K562 (cell line): ENCODE measurements around the gene DPYSL4. TPM values are rescaled to one million over a fixed set of nuclear protein-coding genes. Genes with fewer than 3 reads are reported as not detected.

Source experiments
- ATAC-seq: fragments of 200-7000 bp; cut with Tn5 transposase; 3 replicates; pipeline ENCODE4 v1.9.1; 2020; ENCODE audit warnings: moderate library complexity
- BruUV-seq: library from RNA; stranded (reverse); fragments of 400-500 nt; replicated peaks from 2 replicates; lab custom pipeline; 2021; lab: Mats Ljungman, UMichigan
- CTCF ChIA-PET: fragments of 300-600 bp; formaldehyde crosslinking; extraction: SDS; loops from one replicate; lab custom pipeline; 2021; ENCODE audit warnings: low intra/inter-chr PET ratio; lab: Yijun Ruan, JAX
- POLR2A ChIA-PET: fragments of 300-600, 350-650 bp; sonication (Branson Sonifier 250); formaldehyde crosslinking; extraction: SDS; loops from one replicate; lab custom pipeline; 2021; ENCODE audit warnings: antibody characterized with exemption, inconsistent platforms; lab: Yijun Ruan, JAX
- DNase-seq, 4 experiments: peaks; one replicate each; pipeline versions ENCODE4 v3.0.0 to v3.0.0-alpha.2; 2011 to 2018; ENCODE audit warnings: low spot score in 3 of 4, mixed read lengths in 3 of 4; ENCODE audit errors: extremely low read depth in 1 of 4
- FAIRE-seq: peaks from 2 replicates; lab custom pipeline; 2011; peaks lifted over from hg19 to GRCh38; lab: Jason Lieb, UNC
- H2AFZ ChIP-seq: 2 replicates; pipeline ENCODE4 v1.6.0; 2011; ENCODE audit warnings: low read depth, low read length, control low read depth, inconsistent platforms
- H3K27ac ChIP-seq: fragments of 200-600 bp; 3 replicates; pipeline ENCODE4 v1.8.0; 2011; ENCODE audit warnings: low read depth, mild to moderate bottlenecking, control low read depth, inconsistent platforms, low read length, moderate library complexity, mixed read lengths; ENCODE audit errors: extremely low read depth
- H3K27me3 ChIP-seq, 2 experiments: fragments of 300-600 bp in 1 of 2; 2 replicates in 1 of 2; 3 replicates in 1 of 2; pipeline versions ENCODE4 v1.6.0 to v1.8.0; 2011; ENCODE audit warnings: inconsistent platforms in 2 of 2, low read length in 2 of 2, mild to moderate bottlenecking in 1 of 2, mixed read lengths in 1 of 2, moderate library complexity in 1 of 2; ENCODE audit not compliant: control insufficient read depth in 2 of 2, insufficient read depth in 2 of 2
- H3K36me3 ChIP-seq: fragments of 300-600 bp; 3 replicates; pipeline ENCODE4 v1.8.0; 2011; ENCODE audit warnings: mild to moderate bottlenecking, low read length, inconsistent platforms; ENCODE audit not compliant: control insufficient read depth, insufficient read depth
- H3K4me1 ChIP-seq, 2 experiments: fragments of 200-600 bp in 1 of 2; replicated peaks in 1 of 2; 2 replicates in 1 of 2; 3 replicates in 1 of 2; pipeline versions ENCODE4 v1.5.1 to v1.8.0; 2011; ENCODE audit warnings: inconsistent platforms in 2 of 2, low read length in 2 of 2, mild to moderate bottlenecking in 1 of 2, mixed read lengths in 1 of 2, moderate library complexity in 1 of 2; ENCODE audit not compliant: control insufficient read depth in 2 of 2, insufficient read depth in 2 of 2
- H3K4me2 ChIP-seq: 2 replicates; pipeline ENCODE4 v1.6.1; 2011; ENCODE audit warnings: low read length, control low read depth, inconsistent platforms, mixed read lengths; ENCODE audit not compliant: insufficient read depth
- H3K4me3 ChIP-seq: fragments of 200-600 bp; sonication (generic), shearing (Covaris generic); 2 replicates; pipeline ENCODE4 v1.5.1; 2016; ENCODE audit warnings: control low read depth, inconsistent platforms
- H3K79me2 ChIP-seq: fragments of 200-600 bp; 3 replicates; pipeline ENCODE4 v1.8.0; 2011; ENCODE audit warnings: low read length, inconsistent platforms; ENCODE audit not compliant: control insufficient read depth, insufficient read depth
- H3K9ac ChIP-seq, 2 experiments: 2 replicates each; pipeline versions ENCODE4 v1.6.0 to v1.6.1; 2011; ENCODE audit warnings: low read depth in 2 of 2, low read length in 2 of 2, control low read depth in 1 of 2, inconsistent platforms in 1 of 2, mild to moderate bottlenecking in 1 of 2, mixed read lengths in 1 of 2; ENCODE audit not compliant: insufficient read depth in 1 of 2
- H3K9me1 ChIP-seq: one replicate; pipeline ENCODE4 v1.6.0; 2011; ENCODE audit warnings: inconsistent platforms, mild to moderate bottlenecking, low read length, moderate library complexity; ENCODE audit not compliant: control insufficient read depth, insufficient read depth
- H3K9me3 ChIP-seq: replicated peaks from 2 replicates; pipeline ENCODE4 v1.5.1; 2011; ENCODE audit warnings: low read depth, low read length, inconsistent platforms; ENCODE audit not compliant: control insufficient read depth, insufficient read depth
- H4K20me1 ChIP-seq: replicated peaks from 2 replicates; pipeline ENCODE4 v1.6.1; 2011; ENCODE audit warnings: low read length, inconsistent platforms, mixed read lengths; ENCODE audit not compliant: control insufficient read depth, insufficient read depth
- RBM17 ChIP-seq: fragments of 200-400 bp; formaldehyde crosslinking; IDR thresholded peaks from 2 replicates; pipeline ENCODE4 v1.6.1; 2017; ENCODE audit warnings: low read depth, mild to moderate bottlenecking, low read length, borderline replicate concordance
- SMC3 ChIP-seq: conservative IDR thresholded peaks from 2 replicates; pipeline ENCODE4 v1.6.1; 2011; ENCODE audit warnings: low read depth, low read length, improper control_type of control experiment; ENCODE audit not compliant: insufficient read depth
- WGBS: fragments of 100-300 bp; shearing (Covaris generic); methylation state at CpG from one replicate; pipeline ENCODE4 v1.1.6; 2016; ENCODE audit warnings: low coverage, mixed read lengths; ENCODE audit not compliant: insufficient coverage; ENCODE audit errors: missing lambda C conversion rate; 5-methylcytosine and 5-hydroxymethylcytosine counted together
- in situ Hi-C: fragments of 300-500 bp; cut with MboI; formaldehyde crosslinking; loops from 4 replicates; pipeline ENCODE4 v1.15.0; 2018; ENCODE audit warnings: inconsistent platforms, mixed read lengths
- intact Hi-C: fragments of 100-400 bp; cut with micrococcal nuclease; formaldehyde crosslinking; loops from 2 replicates; pipeline ENCODE4 v1.14.2; 2022
- polyA plus RNA-seq, 8 experiments: library from polyadenylated mRNA; depleted of rRNA in 4 of 8; stranded (reverse) in 5 of 8; unstranded in 3 of 8; fragments of >200 nt; fragmentation: Nextera tagmentation in 2 of 8; fragmentation: Illumina TruSeq in 1 of 8; extraction: Ambion mirVana in 2 of 8; extraction: Trizol in 1 of 8; gene quantifications; 2 replicates each; pipeline versions ENCODE4 v1.2.1 to v1.2.3, GENCODE V29; 2011 to 2014; ENCODE audit warnings: inconsistent platforms in 1 of 8, missing spikeins in 1 of 8
- total RNA-seq, 7 experiments: library from RNA; depleted of rRNA in 6 of 7; stranded (reverse); fragments of >200 nt in 6 of 7; fragmentation: Illumina TruSeq in 2 of 7; extraction: Trizol in 2 of 7; gene quantifications; 2 replicates each; pipeline versions ENCODE4 v1.2.1 to v1.2.3, GENCODE V29; 2011 to 2021; ENCODE audit warnings: low replicate concordance in 1 of 7
- TF ChIP-seq, protein P1 (sequence below): sonication (generic); formaldehyde crosslinking; IDR thresholded peaks from 2 replicates; pipeline ENCODE4 v1.8.0; 2022; ENCODE audit warnings: mild to moderate bottlenecking, missing genetic modification reagents
- TF ChIP-seq, protein P2 (sequence below): fragments of 250-450 bp; sonication (Bioruptor Pico); IDR thresholded peaks from 2 replicates; pipeline ENCODE4 v1.8.0; 2021; ENCODE audit warnings: moderate library complexity, mild to moderate bottlenecking, inconsistent platforms

The DPYSL4 gene
- total and polyA plus RNA-seq, 9 of the 15 experiments (the other 6 are each of a cell fraction or from before 2014, with no cell fraction given) = 0.03 TPM; not detected in 8

DNA sequence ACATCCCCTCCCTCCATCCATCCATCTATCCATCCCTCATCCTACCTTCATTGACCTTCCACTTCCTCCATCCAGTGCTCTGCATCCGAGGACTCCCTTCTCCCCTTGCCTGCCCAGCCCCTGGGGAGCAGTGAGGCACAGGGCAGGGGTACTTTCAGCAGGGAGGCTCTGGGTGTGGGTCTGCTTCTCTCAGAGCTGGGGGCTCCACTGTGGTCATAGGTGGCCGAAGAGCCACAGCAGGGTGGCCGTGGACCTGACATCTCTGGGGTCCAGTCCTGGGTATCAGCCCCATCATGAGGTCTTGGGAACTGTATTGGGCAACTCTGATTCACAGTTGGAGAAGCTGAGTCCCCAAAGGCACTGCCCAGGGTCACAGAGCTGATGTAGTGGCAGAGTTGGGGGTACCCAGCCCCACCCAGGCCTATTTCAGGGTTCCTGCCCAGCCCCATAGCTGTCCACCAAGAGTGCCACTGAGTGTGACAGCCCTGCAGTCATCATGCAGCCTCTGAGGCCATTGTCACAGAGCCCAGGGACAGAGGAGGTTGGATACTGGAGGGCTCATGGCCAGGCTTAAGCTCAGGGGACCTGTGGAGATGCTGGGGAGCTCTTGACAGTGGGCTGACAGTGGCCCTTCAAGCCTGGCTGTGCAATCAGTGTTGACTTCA is 35.3 kb upstream of the DPYSL4 start:
- intact Hi-C loops (no loop called here), in situ Hi-C loops (no loop called here)
- Histone ChIP-seq H3K9me3 (no peaks in the 10 kb centered on the region), H3K9me1 (no peaks in the 10 kb centered on the region), H3K9ac (no peak overlapping the region), H4K20me1 (no peaks in the 10 kb centered on the region), H3K79me2 (no peaks in the 10 kb centered on the region), H3K4me2 (no peak overlapping the region), H3K4me1 (no peaks in the 10 kb centered on the region), H3K27me3 (peaks cover 0 to 14% of the 10 kb centered on the region in 2 experiments; a peak in 1 of 5 replicates), H3K36me3 (no peaks in the 10 kb centered on the region), H2AFZ (no peak overlapping the region), H3K4me3 (no peak overlapping the region)
- no TSS peak for BruUV-seq
- 5% methylated on average over 3 of the region's 3 CpGs for WGBS
- FAIRE-seq (no peak), ATAC-seq (no peak)
- CTCF ChIA-PET = no interaction called here
- TF ChIP-seq RBM17 = no peak
- TF ChIP-seq, protein P1, sequence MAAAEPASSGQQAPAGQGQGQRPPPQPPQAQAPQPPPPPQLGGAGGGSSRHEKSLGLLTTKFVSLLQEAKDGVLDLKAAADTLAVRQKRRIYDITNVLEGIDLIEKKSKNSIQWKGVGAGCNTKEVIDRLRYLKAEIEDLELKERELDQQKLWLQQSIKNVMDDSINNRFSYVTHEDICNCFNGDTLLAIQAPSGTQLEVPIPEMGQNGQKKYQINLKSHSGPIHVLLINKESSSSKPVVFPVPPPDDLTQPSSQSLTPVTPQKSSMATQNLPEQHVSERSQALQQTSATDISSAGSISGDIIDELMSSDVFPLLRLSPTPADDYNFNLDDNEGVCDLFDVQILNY (CRISPR knock-in tag) = no peak
- TF ChIP-seq, protein P2, sequence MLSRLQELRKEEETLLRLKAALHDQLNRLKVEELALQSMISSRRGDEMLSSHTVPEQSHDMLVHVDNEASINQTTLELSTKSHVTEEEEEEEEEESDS (CRISPR knock-in tag) = no peak
- TF ChIP-seq SMC3 = no peak
- TF ChIP-seq, all 486 proteins: peak for 0
- H3K27ac ChIP-seq = no peak overlapping the region
- no peak for DNase-seq
- POLR2A ChIA-PET = no interaction called here
